ENCODE data around the gene RECK. TPM values are rescaled to one million over a fixed set of nuclear protein-coding genes. Genes with fewer than 3 reads are reported as not detected.
"Not testable (repeated sequence)": the region's sequence is repeated elsewhere in the genome, so short reads cannot be mapped to it uniquely, and the experiment has no call there.

RECK gene
- total RNA-seq: 4.6 TPM
- long read RNA-seq, full-length matches to known transcripts: 4 of 5 reads
- long read RNA-seq, partial matches to known transcripts: 1 of 5 reads
- long read RNA-seq, other reads (novel, unspliced or antisense): 0 of 5 reads

- intact Hi-C loops (cut with DNase I): no loop called here
- DNase-seq (peak; percentile 96), ATAC-seq (ENCODE audit: poor library complexity) (peak; percentile 98)
Observed at GRCh38 chr9:36036780-36037548, at the start of gene RECK. Gene RECK, plus strand, starts transcription at chr9:36036913. Its CDS starts 86 bp downstream, at chr9:36036999.

GRCh38 chr9:35990155-35990554 lies 46.6 kb upstream of the RECK start:
- DNase-seq (no peak), ATAC-seq (ENCODE audit: poor library complexity) (no peak)
- intact Hi-C loops (cut with DNase I): no loop called here

GRCh38 chr9:35993136-35993535 lies 43.6 kb upstream of the RECK start:
- DNase-seq; intact Hi-C loops (cut with DNase I); ATAC-seq (ENCODE audit: poor library complexity): not testable (repeated sequence)

GRCh38 chr9:35993976-35994720 lies 42.6 kb upstream of the RECK start:
- DNase-seq: no peak
- intact Hi-C loops (cut with DNase I): no loop called here
- ATAC-seq (ENCODE audit: poor library complexity): no peak

GRCh38 chr9:35994959-35995358 lies 41.8 kb upstream of the RECK start:
- DNase-seq: no peak
- intact Hi-C loops (cut with DNase I): no loop called here
- no peak for ATAC-seq (ENCODE audit: poor library complexity)

GRCh38 chr9:35996358-35996970 lies 40.2 kb upstream of the RECK start:
- ATAC-seq (ENCODE audit: poor library complexity) (peak; percentile 88), DNase-seq (no peak)
- intact Hi-C loops (cut with DNase I): no loop called here

GRCh38 chr9:35997016-35997415 lies 39.7 kb upstream of the RECK start:
- DNase-seq; intact Hi-C loops (cut with DNase I); ATAC-seq (ENCODE audit: poor library complexity): not testable (repeated sequence)

- ATAC-seq (ENCODE audit: poor library complexity) (no peak), DNase-seq (no peak)
- intact Hi-C loops (cut with DNase I): no loop called here
Observed at GRCh38 chr9:35998333-35998732, 38.4 kb upstream of the RECK start.

- ATAC-seq (ENCODE audit: poor library complexity) (no peak), DNase-seq (no peak)
- intact Hi-C loops (cut with DNase I): no loop called here
Observed at GRCh38 chr9:36005891-36006290, 30.8 kb upstream of the RECK start.

- intact Hi-C loops (cut with DNase I): no loop called here
Observed at GRCh38 chr9:36006549-36007315, 30.0 kb upstream of the RECK start.

GRCh38 chr9:36007316-36007708 lies 29.4 kb upstream of the RECK start:
- DNase-seq (no peak), ATAC-seq (ENCODE audit: poor library complexity) (no peak)
- intact Hi-C loops (cut with DNase I): no loop called here

More at GRCh38 chr9:36006549-36007315, 30.0 kb upstream of the RECK start:
- no peak for ATAC-seq (ENCODE audit: poor library complexity)
- no peak for DNase-seq

- intact Hi-C loops (cut with DNase I): no loop called here
- no peak for ATAC-seq (ENCODE audit: poor library complexity)
Observed at GRCh38 chr9:36007852-36008251, 28.9 kb upstream of the RECK start.

GRCh38 chr9:36008774-36009300 lies 27.9 kb upstream of the RECK start:
- DNase-seq (peak; percentile 59), ATAC-seq (ENCODE audit: poor library complexity) (peak; percentile 94)
- intact Hi-C loops (cut with DNase I): no loop called here

More at GRCh38 chr9:36007852-36008251, 28.9 kb upstream of the RECK start:
- no peak for DNase-seq

- no peak for ATAC-seq (ENCODE audit: poor library complexity)
- intact Hi-C loops (cut with DNase I): no loop called here
- DNase-seq: no peak
Observed at GRCh38 chr9:36011379-36011778, 25.3 kb upstream of the RECK start.

- no peak for ATAC-seq (ENCODE audit: poor library complexity)
- no peak for DNase-seq
- intact Hi-C loops (cut with DNase I): no loop called here
Observed at GRCh38 chr9:36017278-36017677, 19.4 kb upstream of the RECK start.

- ATAC-seq (ENCODE audit: poor library complexity) (no peak), DNase-seq (no peak)
- intact Hi-C loops (cut with DNase I): no loop called here
Observed at GRCh38 chr9:36018129-36018528, 18.6 kb upstream of the RECK start.

GRCh38 chr9:36018891-36019720 lies 17.6 kb upstream of the RECK start:
- no peak for DNase-seq
- ATAC-seq (ENCODE audit: poor library complexity): no peak
- intact Hi-C loops (cut with DNase I): no loop called here

All from Right ventricle myocardium superior (tissue), 1 donor.